OCI-LY1 (cell line): ENCODE data around the gene IFT81.

Experiments
- H2AFZ ChIP-seq: fragments of 200-600 bp; sonication (generic), shearing (Covaris generic); 2 replicates; pipeline ENCODE4 v1.6.0; 2014; ENCODE audit warnings: antibody characterized with exemption, mild to moderate bottlenecking, low read length
- H3F3A ChIP-seq: fragments of 200-600 bp; sonication (generic), shearing (Covaris generic); 2 replicates; pipeline ENCODE4 v1.6.0; 2014; ENCODE audit warnings: mild to moderate bottlenecking, antibody characterized with exemption, low read length, moderate library complexity; ENCODE audit not compliant: insufficient read depth
- H3K27ac ChIP-seq: fragments of 200-600 bp; sonication (generic); 2 replicates; pipeline ENCODE4 v1.5.1; 2014; ENCODE audit warnings: low read length, mixed run types, mild to moderate bottlenecking, low read depth; ENCODE audit not compliant: poor library complexity, severe bottlenecking
- H3K27me3 ChIP-seq: fragments of 200-600 bp; sonication (generic); 2 replicates; pipeline ENCODE4 v1.6.0; 2014; ENCODE audit warnings: antibody characterized with exemption, mild to moderate bottlenecking, low read length, moderate library complexity; ENCODE audit not compliant: insufficient read depth
- H3K36me3 ChIP-seq: fragments of 200-600 bp; sonication (generic); 2 replicates; pipeline ENCODE4 v1.6.1; 2014; ENCODE audit warnings: mild to moderate bottlenecking, antibody characterized with exemption, low read length, moderate library complexity, mixed read lengths; ENCODE audit not compliant: insufficient read depth
- H3K4me1 ChIP-seq: fragments of 200-600 bp; sonication (generic); 2 replicates; pipeline ENCODE4 v1.5.1; 2014; ENCODE audit warnings: mild to moderate bottlenecking, low read length, moderate library complexity; ENCODE audit not compliant: insufficient read depth, severe bottlenecking
- H3K4me2 ChIP-seq: fragments of 200-600 bp; sonication (generic), shearing (Covaris generic); 2 replicates; pipeline ENCODE4 v1.6.1; 2014; ENCODE audit warnings: low read length
- H3K4me3 ChIP-seq: fragments of 200-600 bp; sonication (generic); 2 replicates; pipeline ENCODE4 v1.5.1; 2014; ENCODE audit warnings: low read length, low read depth, mild to moderate bottlenecking, mixed read lengths; ENCODE audit not compliant: poor library complexity, severe bottlenecking
- H3K79me2 ChIP-seq: fragments of 200-600 bp; shearing (Covaris generic); 2 replicates; pipeline ENCODE4 v1.6.1; 2016; ENCODE audit warnings: mixed run types, low read length, mixed read lengths; ENCODE audit not compliant: insufficient read depth
- H3K9ac ChIP-seq: fragments of 200-600 bp; sonication (generic), shearing (Covaris generic); 2 replicates; pipeline ENCODE4 v1.6.1; 2014; ENCODE audit warnings: mild to moderate bottlenecking, low read length, mixed read lengths
- H3K9me2 ChIP-seq: fragments of 200-600 bp; sonication (generic), shearing (Covaris generic); 2 replicates; pipeline ENCODE4 v1.6.1; 2014; ENCODE audit warnings: low read depth, mild to moderate bottlenecking, low read length, mixed read lengths
- H3K9me3 ChIP-seq: fragments of 200-600 bp; shearing (Covaris generic); 2 replicates; pipeline ENCODE4 v1.6.1; 2014; ENCODE audit warnings: low read length, mixed read lengths
- H4K20me1 ChIP-seq: fragments of 200-600 bp; sonication (generic), shearing (Covaris generic); 2 replicates; pipeline ENCODE4 v1.6.0; 2016; ENCODE audit warnings: mild to moderate bottlenecking, low read length; ENCODE audit not compliant: insufficient read depth
- CTCF ChIP-seq: fragments of 200-600 bp; sonication (generic), shearing (Covaris generic); IDR thresholded peaks from 2 replicates; pipeline ENCODE4 v1.5.1; 2017; ENCODE audit warnings: mild to moderate bottlenecking, antibody characterized with exemption, low read length, moderate library complexity, mixed read lengths
- EZH2 ChIP-seq: fragments of 200-600 bp; sonication (generic), shearing (Covaris generic); IDR thresholded peaks from 2 replicates; pipeline ENCODE4 v1.8.0; 2017; ENCODE audit warnings: borderline replicate concordance, mixed run types, mild to moderate bottlenecking, antibody characterized with exemption, low read length, moderate library complexity, mixed read lengths

IFT81 gene

DNA sequence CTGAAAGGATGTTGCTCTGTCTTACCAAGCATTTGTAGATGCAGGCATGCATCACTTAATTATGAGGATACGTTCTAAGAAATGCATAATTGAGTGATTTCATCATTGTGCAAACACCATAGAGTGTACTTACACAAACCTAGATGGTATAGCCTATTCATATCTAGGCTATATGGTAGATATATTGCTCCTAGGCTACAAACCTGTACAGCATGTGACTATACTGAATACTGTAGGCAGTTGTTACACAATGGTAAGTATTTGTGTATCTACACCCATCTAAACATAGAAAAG lies 75.9 kb downstream of the IFT81 start:
- no peaks in the 10 kb centered on the region for H4K20me1 ChIP-seq
- no peak for TF ChIP-seq EZH2
- no peak for TF ChIP-seq CTCF
- no peaks in the 10 kb centered on the region for H3K27me3 ChIP-seq
- no peaks in the 10 kb centered on the region for H3K79me2 ChIP-seq
- H3K4me3 ChIP-seq, result no peak overlapping the region
- no peaks in the 10 kb centered on the region for H3K36me3 ChIP-seq
- no peak overlapping the region for H2AFZ ChIP-seq
- no peak overlapping the region for H3K27ac ChIP-seq
- no peak overlapping the region for H3K9ac ChIP-seq
- H3K4me2 ChIP-seq, result no peak overlapping the region
- H3F3A ChIP-seq, result no peaks in the 10 kb centered on the region
- H3K9me2 ChIP-seq, result no peaks in the 10 kb centered on the region
- H3K9me3 ChIP-seq, result no peaks in the 10 kb centered on the region
- peaks cover 6% of the 10 kb centered on the region for H3K4me1 ChIP-seq

GRCh38 chr12:110201995-110202394 lies 77.8 kb downstream of the IFT81 start:
- H3K27me3 ChIP-seq, result no peaks in the 10 kb centered on the region
- no peaks in the 10 kb centered on the region for H4K20me1 ChIP-seq
- no peaks in the 10 kb centered on the region for H3K9me2 ChIP-seq
- H2AFZ ChIP-seq, result no peak overlapping the region
- H3K4me2 ChIP-seq, result no peak overlapping the region
- H3K9me3 ChIP-seq, result no peaks in the 10 kb centered on the region
- no peak overlapping the region for H3K9ac ChIP-seq
- no peaks in the 10 kb centered on the region for H3K79me2 ChIP-seq
- no peak for TF ChIP-seq CTCF
- no peak for TF ChIP-seq EZH2
- H3K36me3 ChIP-seq, result no peaks in the 10 kb centered on the region
- no peak overlapping the region for H3K27ac ChIP-seq
- H3K4me3 ChIP-seq, result no peak overlapping the region
- H3K4me1 ChIP-seq, result peaks cover 6% of the 10 kb centered on the region
- no peaks in the 10 kb centered on the region for H3F3A ChIP-seq

DNA sequence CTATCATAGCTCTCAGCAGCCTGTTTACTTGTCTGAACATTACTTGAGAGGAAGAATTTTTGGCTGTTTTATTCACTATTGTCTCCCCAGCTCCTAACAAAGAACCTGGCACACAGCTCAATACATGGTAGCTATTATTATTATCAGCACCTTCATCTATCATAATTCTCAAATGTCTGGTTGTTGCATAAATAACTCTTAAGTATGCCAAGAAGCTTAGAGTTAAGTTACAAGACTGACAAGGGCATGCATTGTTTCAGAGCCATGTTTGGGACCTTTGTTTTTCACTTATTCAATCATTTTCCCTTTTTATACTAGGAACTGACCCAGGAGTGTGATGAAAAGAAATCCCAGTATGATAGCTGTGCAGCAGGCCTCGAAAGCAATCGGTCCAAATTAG lies 79.4 kb downstream of the IFT81 start:
- no peaks in the 10 kb centered on the region for H3F3A ChIP-seq
- H3K27me3 ChIP-seq, result no peaks in the 10 kb centered on the region
- no peaks in the 10 kb centered on the region for H4K20me1 ChIP-seq
- no peak for TF ChIP-seq EZH2
- TF ChIP-seq CTCF, result no peak
- H3K27ac ChIP-seq, result no peak overlapping the region
- H3K4me3 ChIP-seq, result no peak overlapping the region
- no peaks in the 10 kb centered on the region for H3K9me3 ChIP-seq
- no peaks in the 10 kb centered on the region for H3K36me3 ChIP-seq
- no peak overlapping the region for H3K4me2 ChIP-seq
- no peak overlapping the region for H3K9ac ChIP-seq
- no peaks in the 10 kb centered on the region for H3K9me2 ChIP-seq
- peaks cover 6% of the 10 kb centered on the region for H3K4me1 ChIP-seq
- H3K79me2 ChIP-seq, result no peaks in the 10 kb centered on the region
- H2AFZ ChIP-seq, result no peak overlapping the region
